ENCODE measurements around the gene RACK1.
"Not testable (repeated sequence)": the region's sequence is repeated elsewhere in the genome, so short reads cannot be mapped to it uniquely, and the experiment has no call there.

The RACK1 gene

DNA sequence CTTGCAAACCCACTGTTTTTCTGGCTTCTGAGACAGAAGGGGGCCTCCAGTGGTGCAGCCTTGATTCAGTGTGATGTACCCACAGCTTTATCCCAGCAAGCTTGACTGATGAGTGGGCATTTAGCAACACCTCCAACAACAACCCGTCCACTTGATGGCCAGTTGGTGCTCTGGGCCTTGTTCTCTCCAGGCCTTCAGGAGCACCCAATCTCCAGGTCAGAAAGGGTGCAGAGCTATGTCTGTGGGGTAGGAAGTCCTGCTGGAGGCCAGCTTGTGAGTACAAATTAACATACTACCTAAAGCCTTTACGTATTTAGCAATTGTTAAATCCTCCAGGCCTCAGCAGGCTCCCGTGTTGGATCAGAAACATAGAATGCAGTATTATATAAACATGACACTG is 27.4 kb upstream of the RACK1 start:
- DNase-seq (ENCODE audit: insufficient read length) = no peak
- no peak for TF ChIP-seq TAF1 (IDR thresholded peaks at IDR 0.05; ENCODE audit: borderline replicate concordance, low read depth, low read length)
- TF ChIP-seq POLR2A (IDR thresholded peaks at IDR 0.05; ENCODE audit: low read depth, low read length) = no peak
- TF ChIP-seq POLR2AphosphoS5 (IDR thresholded peaks at IDR 0.05; ENCODE audit: low read depth, low read length) = no peak
- no peak for FAIRE-seq

- DNase-seq (ENCODE audit: insufficient read length); FAIRE-seq: not testable (repeated sequence)
Observed at GRCh38 chr5:181267907-181268306, 24.2 kb upstream of the RACK1 start.

DNA sequence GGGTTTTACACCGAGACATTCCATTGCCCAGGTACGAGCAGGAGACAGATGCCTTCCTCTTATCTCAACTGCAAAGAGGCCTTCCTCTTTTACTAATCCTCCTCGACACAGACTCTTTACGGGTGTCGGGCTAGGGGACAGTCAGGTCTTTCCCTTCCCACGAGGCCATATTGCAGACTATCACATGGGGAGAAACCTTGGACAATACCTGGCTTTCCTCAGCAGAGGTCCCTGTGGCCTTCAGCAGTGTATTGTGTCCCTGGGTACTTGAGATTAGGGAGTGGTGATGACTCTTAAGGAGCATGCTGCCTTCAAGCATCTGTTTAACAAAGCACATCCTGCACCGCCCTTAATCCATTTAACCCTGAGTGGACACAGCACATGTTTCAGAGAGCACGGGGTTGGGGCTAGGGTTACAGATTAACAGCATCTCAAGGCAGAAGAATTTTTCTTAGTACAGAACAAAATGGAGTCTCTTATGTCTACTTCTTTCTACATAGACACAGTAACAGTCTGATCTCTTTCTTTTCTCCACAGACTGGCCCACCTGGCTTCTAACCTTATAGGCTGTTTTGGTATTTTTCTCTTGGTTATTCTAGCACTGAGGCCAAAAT is 23.7 kb upstream of the RACK1 start:
- FAIRE-seq; DNase-seq (ENCODE audit: insufficient read length): not testable (repeated sequence)

DNA sequence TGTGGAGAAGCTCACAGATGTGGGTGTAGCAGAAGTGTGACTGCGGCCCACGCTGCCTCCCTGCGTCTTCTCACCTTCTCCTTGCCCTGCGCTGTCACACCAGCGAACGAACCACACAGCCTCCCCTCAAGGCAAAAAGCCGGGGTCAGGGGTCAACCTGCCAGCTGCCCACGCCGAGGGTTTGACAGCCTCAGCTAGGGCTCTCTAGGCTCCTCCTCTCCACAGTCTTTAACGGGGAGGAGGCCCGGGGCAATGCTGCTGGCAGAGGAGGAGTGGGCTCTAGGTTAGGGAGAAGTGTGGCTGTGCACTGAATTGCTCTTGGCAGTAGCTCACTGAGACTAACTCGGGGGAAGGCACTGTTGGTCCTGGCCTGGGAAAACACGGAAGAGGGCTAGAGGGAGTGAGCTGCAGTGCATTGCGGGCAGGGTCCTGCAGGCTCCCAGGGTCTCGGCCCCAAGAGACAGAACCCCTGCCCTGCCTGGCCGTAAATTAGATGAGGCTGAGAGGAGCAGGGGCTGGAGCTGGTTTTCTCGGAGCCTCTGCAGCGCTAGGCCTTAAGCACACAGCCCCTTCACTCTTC is 21.5 kb upstream of the RACK1 start:
- TF ChIP-seq TAF1 (IDR thresholded peaks at IDR 0.05; ENCODE audit: borderline replicate concordance, low read depth, low read length) (no peak), POLR2A (IDR thresholded peaks at IDR 0.05; ENCODE audit: low read depth, low read length) (no peak), POLR2AphosphoS5 (IDR thresholded peaks at IDR 0.05; ENCODE audit: low read depth, low read length) (no peak)
- no peak for FAIRE-seq
- DNase-seq (ENCODE audit: insufficient read length) = no peak

- TF ChIP-seq POLR2A (IDR thresholded peaks at IDR 0.05; ENCODE audit: low read depth, low read length) = no peak
- no peak for TF ChIP-seq TAF1 (IDR thresholded peaks at IDR 0.05; ENCODE audit: borderline replicate concordance, low read depth, low read length)
- TF ChIP-seq POLR2AphosphoS5 (IDR thresholded peaks at IDR 0.05; ENCODE audit: low read depth, low read length) = no peak
- FAIRE-seq (no peak), DNase-seq (ENCODE audit: insufficient read length) (no peak)
Observed at GRCh38 chr5:181263633-181264032, 19.9 kb upstream of the RACK1 start.

GRCh38 chr5:181261320-181262049 is 17.8 kb upstream of the RACK1 start:
- TF ChIP-seq POLR2A (IDR thresholded peaks at IDR 0.05; ENCODE audit: low read depth, low read length) (peak; percentile 78), POLR2AphosphoS5 (IDR thresholded peaks at IDR 0.05; ENCODE audit: low read depth, low read length) (no peak)
- FAIRE-seq (peak; percentile 67), DNase-seq (ENCODE audit: insufficient read length) (peak; percentile 45)

- FAIRE-seq (peak; percentile 94), DNase-seq (ENCODE audit: insufficient read length) (peak; percentile 70)
- TF ChIP-seq POLR2AphosphoS5 (IDR thresholded peaks at IDR 0.05; ENCODE audit: low read depth, low read length) = peak; percentile 99
- TF ChIP-seq POLR2A (IDR thresholded peaks at IDR 0.05; ENCODE audit: low read depth, low read length) = peak; percentile 97
- peak; percentile 98 for TF ChIP-seq TAF1 (IDR thresholded peaks at IDR 0.05; ENCODE audit: borderline replicate concordance, low read depth, low read length)
Observed at GRCh38 chr5:181260720-181261319, 17.1 kb upstream of the RACK1 start, which contains the start of gene TRIM52. TSS of gene TRIM52 (minus strand) at chr5:181261143. CDS start at chr5:181260813, 330 bp downstream.

GRCh38 chr5:181259974-181260719 is 16.4 kb upstream of the RACK1 start:
- FAIRE-seq = peak; percentile 44
- TF ChIP-seq TAF1 (IDR thresholded peaks at IDR 0.05; ENCODE audit: borderline replicate concordance, low read depth, low read length) = no peak
- TF ChIP-seq POLR2AphosphoS5 (IDR thresholded peaks at IDR 0.05; ENCODE audit: low read depth, low read length) = no peak
- TF ChIP-seq POLR2A (IDR thresholded peaks at IDR 0.05; ENCODE audit: low read depth, low read length) = no peak
- DNase-seq (ENCODE audit: insufficient read length) = no peak

DNA sequence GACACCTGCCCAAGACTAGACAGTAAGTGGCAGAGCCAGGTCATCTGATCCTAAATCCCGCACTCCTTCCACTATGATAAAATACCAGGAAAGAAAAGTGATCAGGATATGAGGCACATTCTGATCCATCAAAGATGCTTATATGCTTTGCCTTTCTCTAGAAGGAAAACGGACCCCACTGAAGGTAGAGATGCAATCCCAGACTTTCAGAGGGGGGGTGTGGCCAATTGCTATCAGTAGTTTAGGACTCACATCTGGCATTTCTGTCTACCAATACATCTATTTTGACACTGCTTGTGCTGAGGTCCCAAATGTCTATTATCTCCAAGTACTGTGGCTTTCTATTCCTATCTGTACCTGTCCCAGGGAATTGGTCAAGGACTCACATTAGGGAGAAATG is 15.6 kb upstream of the RACK1 start:
- DNase-seq (ENCODE audit: insufficient read length) (no peak), FAIRE-seq (no peak)
- TF ChIP-seq POLR2AphosphoS5 (IDR thresholded peaks at IDR 0.05; ENCODE audit: low read depth, low read length) (no peak), POLR2A (IDR thresholded peaks at IDR 0.05; ENCODE audit: low read depth, low read length) (no peak)

DNA sequence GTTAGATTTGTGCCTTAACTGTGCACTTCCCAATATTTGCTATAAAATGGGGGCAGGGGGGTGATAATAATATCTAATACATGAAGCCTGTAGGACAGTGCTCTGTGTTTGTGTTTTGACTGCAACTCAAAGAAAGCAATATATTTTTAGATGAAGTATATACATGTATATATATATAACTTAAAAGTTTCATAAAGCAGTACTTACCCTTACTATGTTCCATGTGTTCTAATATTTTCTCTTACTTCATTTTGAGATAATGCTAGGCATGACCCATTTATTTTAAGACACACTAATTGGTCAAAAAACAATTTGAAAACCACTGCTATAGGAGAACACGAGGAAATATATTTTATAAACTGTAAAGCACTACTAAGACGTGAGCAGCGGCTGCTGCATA is 14.9 kb upstream of the RACK1 start:
- no peak for DNase-seq (ENCODE audit: insufficient read length)
- FAIRE-seq = no peak
- no peak for TF ChIP-seq TAF1 (IDR thresholded peaks at IDR 0.05; ENCODE audit: borderline replicate concordance, low read depth, low read length)
- TF ChIP-seq POLR2AphosphoS5 (IDR thresholded peaks at IDR 0.05; ENCODE audit: low read depth, low read length) = no peak
- TF ChIP-seq POLR2A (IDR thresholded peaks at IDR 0.05; ENCODE audit: low read depth, low read length) = no peak

DNA sequence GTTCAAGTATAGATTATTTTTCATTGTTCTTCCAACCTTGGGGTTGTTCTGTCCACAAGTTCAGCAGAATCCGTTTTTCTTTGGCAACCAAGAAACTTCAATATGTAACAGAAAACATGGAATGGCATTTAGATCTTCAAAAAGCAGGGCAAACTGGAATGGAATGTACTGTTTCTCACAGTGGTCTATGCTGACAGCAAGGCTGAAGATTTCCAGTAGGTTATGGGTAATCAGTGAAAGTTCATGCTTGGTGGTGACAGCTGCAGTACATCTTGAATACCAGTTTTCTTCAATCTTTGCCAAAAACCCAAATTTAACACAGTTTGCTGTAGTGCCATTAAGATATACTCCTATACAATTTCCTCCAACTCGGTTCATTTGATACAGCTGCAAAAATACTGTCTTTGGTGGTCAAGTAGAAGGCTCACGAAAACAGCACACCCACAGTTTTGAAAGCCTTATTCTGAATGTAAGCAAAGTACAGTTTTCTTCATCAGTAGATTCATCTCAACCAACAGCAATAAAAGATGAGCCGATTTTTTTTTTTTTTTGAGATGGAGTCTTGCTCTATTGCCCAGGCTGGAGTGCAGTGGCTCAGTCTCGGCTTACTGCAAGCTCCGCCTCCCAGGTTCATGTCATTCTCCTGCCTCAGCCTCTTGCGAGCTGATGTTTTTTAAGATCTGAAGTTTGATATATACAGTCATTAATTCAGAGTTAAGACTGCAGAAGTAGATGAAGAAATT is 12.3 kb upstream of the RACK1 start:
- TF ChIP-seq POLR2AphosphoS5 (IDR thresholded peaks at IDR 0.05; ENCODE audit: low read depth, low read length) (no peak), POLR2A (IDR thresholded peaks at IDR 0.05; ENCODE audit: low read depth, low read length) (no peak), TAF1 (IDR thresholded peaks at IDR 0.05; ENCODE audit: borderline replicate concordance, low read depth, low read length) (no peak)
- DNase-seq (ENCODE audit: insufficient read length) (no peak), FAIRE-seq (no peak)
